Ectodermal cell (in vitro differentiated cells): ENCODE data around the gene TENM3.

Source experiments
- H3K27ac ChIP-seq: 2 replicates; pipeline ENCODE4 v1.7.0; 2013; ENCODE audit warnings: mild to moderate bottlenecking, low read depth, low read length; ENCODE audit not compliant: insufficient read depth, poor library complexity, severe bottlenecking
- H3K27me3 ChIP-seq: 2 replicates; pipeline ENCODE4 v1.7.0; 2013; ENCODE audit warnings: mild to moderate bottlenecking, low read length; ENCODE audit not compliant: insufficient read depth, control insufficient read depth, poor library complexity, severe bottlenecking
- H3K36me3 ChIP-seq: one replicate; pipeline ENCODE4 v1.7.0; 2013; ENCODE audit warnings: low read length; ENCODE audit not compliant: control insufficient read depth, insufficient read depth
- H3K4me1 ChIP-seq: one replicate; pipeline ENCODE4 v1.7.0; 2013; ENCODE audit warnings: low read length; ENCODE audit not compliant: control insufficient read depth, insufficient read depth
- H3K4me3 ChIP-seq: 2 replicates; pipeline ENCODE4 v1.7.0; 2013; ENCODE audit warnings: low read depth, low read length, control low read depth; ENCODE audit not compliant: insufficient read depth
- H3K9me3 ChIP-seq: 2 replicates; pipeline ENCODE4 v1.7.0; 2013; ENCODE audit warnings: mild to moderate bottlenecking, low read length, moderate library complexity; ENCODE audit not compliant: control insufficient read depth
- WGBS, 2 experiments: methylation state at CpG; one replicate each; pipeline ENCODE4 v1.1.7; 2013; ENCODE audit warnings: missing lambda C conversion rate in 2 of 2; 5-methylcytosine and 5-hydroxymethylcytosine counted together

The TENM3 gene

DNA sequence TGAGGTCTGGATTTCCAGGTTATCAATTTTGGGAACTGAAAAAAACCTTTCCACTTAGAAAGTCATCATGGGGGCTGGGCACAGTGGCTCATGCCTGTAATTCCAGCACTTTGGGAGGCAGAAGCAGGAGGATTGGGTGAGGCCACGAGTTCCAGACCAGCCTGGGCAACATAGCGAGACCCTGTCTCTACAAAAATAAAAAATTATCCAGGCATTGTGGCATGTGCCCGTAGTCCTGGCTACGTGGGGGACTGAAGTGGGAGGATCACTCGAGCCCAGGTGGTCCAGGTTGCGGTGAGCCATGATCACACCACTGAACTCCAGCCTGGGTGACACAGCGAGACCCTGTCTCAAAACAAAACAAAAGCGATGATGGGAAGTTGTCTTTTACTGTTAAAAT, 7.9 kb downstream of the TENM3 start:
- H3K36me3 ChIP-seq, result no peaks in the 10 kb centered on the region
- H3K27ac ChIP-seq, result no peak overlapping the region
- H3K9me3 ChIP-seq, result no peaks in the 10 kb centered on the region
- H3K4me1 ChIP-seq, result peaks cover 21% of the 10 kb centered on the region
- H3K4me3 ChIP-seq, result no peak overlapping the region
- H3K27me3 ChIP-seq, result no peaks in the 10 kb centered on the region
- WGBS, 2 experiments, result 93 to 94% methylated on average over 8 of the region's 8 CpGs

DNA sequence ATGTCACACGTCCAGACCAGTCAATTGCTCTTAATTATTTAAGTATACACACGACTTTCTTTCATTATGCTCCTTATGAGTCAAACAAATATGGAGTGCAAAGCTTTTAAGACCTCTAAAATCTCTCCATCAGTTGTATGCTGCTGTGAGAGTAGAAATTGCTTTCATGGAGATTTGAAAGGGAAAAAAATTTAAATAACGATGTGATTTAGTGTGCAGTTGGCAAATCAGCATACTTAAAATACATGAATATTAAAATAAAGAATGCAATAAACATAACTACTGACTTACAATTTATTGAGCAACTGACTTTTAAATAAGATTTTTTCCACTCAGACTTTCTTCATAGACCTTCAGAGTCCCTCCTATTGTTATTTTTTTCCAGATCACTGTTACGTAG, 9.0 kb downstream of the TENM3 start:
- whole genome bisulfite sequencing, 2 experiments, result 80 to 89% methylated on average over 2 to 3 of the region's 4 CpGs
- peaks cover 21% of the 10 kb centered on the region for H3K4me1 ChIP-seq
- H3K27me3 ChIP-seq, result no peaks in the 10 kb centered on the region
- H3K27ac ChIP-seq, result no peak overlapping the region
- H3K9me3 ChIP-seq, result no peaks in the 10 kb centered on the region
- H3K4me3 ChIP-seq, result no peak overlapping the region
- H3K36me3 ChIP-seq, result no peaks in the 10 kb centered on the region

GRCh38 chr4:182254026-182254780, 11.0 kb downstream of the TENM3 start:
- H3K27ac ChIP-seq, result no peak overlapping the region
- H3K4me1 ChIP-seq, result peaks cover 21% of the 10 kb centered on the region
- H3K36me3 ChIP-seq, result no peaks in the 10 kb centered on the region
- H3K27me3 ChIP-seq, result no peaks in the 10 kb centered on the region
- no peaks in the 10 kb centered on the region for H3K9me3 ChIP-seq
- no peak overlapping the region for H3K4me3 ChIP-seq
- 56 to 63% methylated on average over 6 to 8 of the region's 10 CpGs for WGBS, 2 experiments

- 65 to 69% methylated on average over 8 of the region's 8 CpGs for WGBS, 2 experiments
- no peak overlapping the region for H3K27ac ChIP-seq
- no peak overlapping the region for H3K4me3 ChIP-seq
- no peaks in the 10 kb centered on the region for H3K36me3 ChIP-seq
- H3K27me3 ChIP-seq, result no peaks in the 10 kb centered on the region
- H3K4me1 ChIP-seq, result peaks cover 21% of the 10 kb centered on the region
- H3K9me3 ChIP-seq, result no peaks in the 10 kb centered on the region
Observed at GRCh38 chr4:182255441-182256190, 12.4 kb downstream of the TENM3 start.

- Histone ChIP-seq H3K4me1 (peaks cover 21% of the 10 kb centered on the region), H3K4me3 (no peak overlapping the region), H3K36me3 (no peaks in the 10 kb centered on the region), H3K9me3 (no peaks in the 10 kb centered on the region), H3K27ac (no peak overlapping the region), H3K27me3 (no peaks in the 10 kb centered on the region)
- WGBS, 2 experiments, result 58 to 62% methylated on average over 3 of the region's 3 CpGs
Observed at GRCh38 chr4:182257016-182257415, 13.8 kb downstream of the TENM3 start.

DNA sequence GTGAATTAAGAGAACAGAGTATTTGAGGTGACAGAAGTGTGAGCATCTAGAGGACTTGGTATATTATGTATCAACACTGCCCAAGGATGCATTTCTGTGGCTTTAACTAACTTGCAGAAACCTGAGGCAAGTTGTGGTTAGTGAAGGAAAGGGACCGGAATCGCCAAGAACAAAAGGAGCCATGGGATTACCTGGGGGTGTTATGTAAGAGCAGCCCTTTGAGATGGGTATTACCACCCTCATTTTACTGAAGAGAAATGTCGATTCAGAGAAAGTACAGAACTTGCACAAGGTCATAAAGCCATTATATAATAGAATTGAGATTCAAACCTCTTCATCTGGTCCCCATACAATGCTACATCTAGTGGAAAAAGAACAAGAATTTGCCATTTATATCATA, 14.3 kb downstream of the TENM3 start:
- H3K27ac ChIP-seq, result no peak overlapping the region
- H3K4me1 ChIP-seq, result peaks cover 21% of the 10 kb centered on the region
- no peaks in the 10 kb centered on the region for H3K27me3 ChIP-seq
- no peaks in the 10 kb centered on the region for H3K36me3 ChIP-seq
- H3K9me3 ChIP-seq, result no peaks in the 10 kb centered on the region
- H3K4me3 ChIP-seq, result no peak overlapping the region
- WGBS, 2 experiments, result 30 to 44% methylated on average over 2 to 3 of the region's 3 CpGs

- 21 to 36% methylated on average over 3 to 4 of the region's 4 CpGs for WGBS, 2 experiments
- no peaks in the 10 kb centered on the region for H3K36me3 ChIP-seq
- no peaks in the 10 kb centered on the region for H3K27me3 ChIP-seq
- H3K9me3 ChIP-seq, result no peaks in the 10 kb centered on the region
- H3K4me1 ChIP-seq, result peaks cover 20% of the 10 kb centered on the region
- H3K27ac ChIP-seq, result no peak overlapping the region
- no peak overlapping the region for H3K4me3 ChIP-seq
Observed at GRCh38 chr4:182258441-182259000, 15.3 kb downstream of the TENM3 start.

DNA sequence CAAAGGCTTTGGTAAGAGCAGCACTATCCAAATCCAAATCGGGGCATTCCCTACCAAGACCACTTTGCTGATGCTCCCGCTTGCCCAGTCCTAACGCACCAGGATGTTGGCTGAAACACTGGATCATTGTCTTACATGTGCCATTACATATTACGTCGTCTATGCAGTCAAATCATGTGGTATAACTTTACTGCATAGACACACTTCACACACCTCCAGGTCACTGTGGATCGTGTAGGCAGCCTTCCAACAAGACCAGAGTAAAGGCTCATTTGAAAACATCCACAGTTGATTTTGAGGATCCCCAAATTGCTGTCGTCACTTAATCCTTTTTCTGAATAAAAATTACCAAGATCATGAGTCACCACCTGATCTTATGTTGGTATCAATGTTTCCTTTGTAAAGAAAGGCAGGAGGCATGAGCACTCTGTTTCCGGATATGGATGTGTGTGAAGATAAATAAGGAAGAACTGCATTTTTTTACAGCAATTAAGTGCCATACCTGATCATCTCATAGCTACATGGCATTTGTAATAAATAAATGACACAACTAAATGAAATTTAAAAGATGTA, 18.5 kb downstream of the TENM3 start:
- no peak overlapping the region for H3K4me3 ChIP-seq
- no peak overlapping the region for H3K27ac ChIP-seq
- 94 to 97% methylated on average over 7 to 8 of the region's 8 CpGs for WGBS, 2 experiments
- H3K27me3 ChIP-seq, result no peaks in the 10 kb centered on the region
- no peaks in the 10 kb centered on the region for H3K36me3 ChIP-seq
- no peaks in the 10 kb centered on the region for H3K9me3 ChIP-seq
- no peaks in the 10 kb centered on the region for H3K4me1 ChIP-seq

DNA sequence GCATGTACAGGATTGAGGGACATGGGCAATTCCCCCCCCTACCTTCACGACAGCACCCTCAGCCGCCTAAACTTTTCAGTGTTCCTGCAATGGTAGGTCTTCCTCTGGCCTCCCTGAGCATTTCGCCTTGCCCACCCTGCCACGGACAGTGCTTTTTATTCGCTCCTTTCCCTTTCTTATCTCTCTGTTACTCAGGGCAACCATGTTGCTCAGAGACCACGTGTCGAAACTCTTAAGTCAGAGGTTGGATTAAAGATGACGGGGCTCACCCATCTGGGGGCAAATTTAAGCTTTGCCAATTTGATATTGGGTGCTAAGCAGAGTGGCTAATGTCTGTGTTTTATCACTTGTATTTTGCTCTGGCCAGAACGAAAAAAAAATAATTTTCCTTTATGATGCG, 20.4 kb downstream of the TENM3 start:
- H3K4me3 ChIP-seq, result no peak overlapping the region
- H3K27me3 ChIP-seq, result no peaks in the 10 kb centered on the region
- no peaks in the 10 kb centered on the region for H3K4me1 ChIP-seq
- 96 to 97% methylated on average over 10 of the region's 10 CpGs for WGBS, 2 experiments
- no peak overlapping the region for H3K27ac ChIP-seq
- H3K9me3 ChIP-seq, result no peaks in the 10 kb centered on the region
- no peaks in the 10 kb centered on the region for H3K36me3 ChIP-seq

GRCh38 chr4:182264139-182264752, 21.0 kb downstream of the TENM3 start:
- no peaks in the 10 kb centered on the region for H3K4me1 ChIP-seq
- WGBS, 2 experiments, result 90 to 91% methylated on average over 13 of the region's 13 CpGs
- no peak overlapping the region for H3K4me3 ChIP-seq
- H3K9me3 ChIP-seq, result no peaks in the 10 kb centered on the region
- H3K27ac ChIP-seq, result no peak overlapping the region
- H3K27me3 ChIP-seq, result no peaks in the 10 kb centered on the region
- H3K36me3 ChIP-seq, result no peaks in the 10 kb centered on the region
